ENCODE data around the gene OVOL2. TPM values are rescaled to one million over a fixed set of nuclear protein-coding genes. Genes with fewer than 3 reads are reported as not detected.

The OVOL2 gene
- total RNA-seq, 1 donor from 2014 or later: 0.23 TPM

- DNase-seq (ENCODE audit: low read depth): no peak
- no peak overlapping the region for H3K4me3 ChIP-seq (ENCODE audit: low read depth, low read length)
- no peak for TF ChIP-seq CTCF (conservative IDR thresholded peaks at IDR 0.05; ENCODE audit: low read depth, low read length)
These were observed 43.3 kb downstream of the OVOL2 start for GRCh38 chr20:18014411-18014810.

- no peak for TF ChIP-seq CTCF (conservative IDR thresholded peaks at IDR 0.05; ENCODE audit: low read depth, low read length)
- DNase-seq (ENCODE audit: low read depth): no peak
- H3K4me3 ChIP-seq (ENCODE audit: low read depth, low read length): no peak overlapping the region
These were observed 44.8 kb downstream of the OVOL2 start for GRCh38 chr20:18012901-18013300.

- DNase-seq (ENCODE audit: low read depth): no peak
- peak overlapping the region; percentile 6 for H3K4me3 ChIP-seq (ENCODE audit: low read depth, low read length)
- no peak for TF ChIP-seq CTCF (conservative IDR thresholded peaks at IDR 0.05; ENCODE audit: low read depth, low read length)
These were observed 45.6 kb downstream of the OVOL2 start for GRCh38 chr20:18011951-18012645.

GRCh38 chr20:18011482-18011881, 46.2 kb downstream of the OVOL2 start:
- DNase-seq (ENCODE audit: low read depth): no peak
- H3K4me3 ChIP-seq (ENCODE audit: low read depth, low read length): peak overlapping the region; percentile 6
- TF ChIP-seq CTCF (conservative IDR thresholded peaks at IDR 0.05; ENCODE audit: low read depth, low read length): no peak

GRCh38 chr20:18009116-18009515, 48.6 kb downstream of the OVOL2 start:
- TF ChIP-seq CTCF (conservative IDR thresholded peaks at IDR 0.05; ENCODE audit: low read depth, low read length): no peak
- H3K4me3 ChIP-seq (ENCODE audit: low read depth, low read length): no peak overlapping the region
- no peak for DNase-seq (ENCODE audit: low read depth)

- H3K4me3 ChIP-seq (ENCODE audit: low read depth, low read length): no peak overlapping the region
- TF ChIP-seq CTCF (conservative IDR thresholded peaks at IDR 0.05; ENCODE audit: low read depth, low read length): no peak
- no peak for DNase-seq (ENCODE audit: low read depth)
These were observed 50.0 kb downstream of the OVOL2 start for GRCh38 chr20:18007534-18008292.

Data from epithelial cell of proximal tubule (primary cell).